NT2/D1 (cell line): ENCODE data around the gene MIPEP.

Experiments
- SUZ12 ChIP-seq: IDR thresholded peaks from 2 replicates; pipeline ENCODE4 v1.6.1; 2011; ENCODE audit not compliant: insufficient read length, insufficient read depth; ENCODE audit errors: extremely low read depth
- YY1 ChIP-seq: IDR thresholded peaks from 2 replicates; pipeline ENCODE4 v1.6.1; 2011; ENCODE audit not compliant: insufficient read length, insufficient read depth

DNA sequence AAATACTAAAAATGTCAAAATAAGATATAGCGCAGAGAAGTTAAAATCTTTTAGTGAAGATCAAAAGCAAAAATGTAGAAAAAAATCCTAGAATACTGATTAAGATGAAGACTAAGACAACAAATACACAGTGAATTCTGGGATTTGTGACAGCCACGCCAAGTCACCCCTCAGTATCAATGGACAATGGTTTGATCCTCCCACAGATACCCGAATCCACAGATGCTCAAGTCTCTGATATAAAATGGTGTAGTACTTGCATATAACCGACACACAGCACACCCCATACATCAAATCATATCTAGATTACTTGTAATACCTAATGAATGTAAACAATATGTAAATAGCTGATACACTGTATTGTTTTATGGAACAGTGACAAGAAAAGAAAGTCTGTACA lies 5.9 kb downstream of the MIPEP start:
- no peak for TF ChIP-seq YY1
- no peak for TF ChIP-seq SUZ12
